Activated T-cell treated with anti-CD3 and anti-CD28 coated beads for 4 hours (primary cell): ENCODE data around the gene PRKD1.
"Not testable (repeated sequence)": the region's sequence is repeated elsewhere in the genome, so short reads cannot be mapped to it uniquely, and the experiment has no call there.

Experiments
- DNase-seq: peaks from one replicate; pipeline ENCODE4 v3.0.0-alpha.2; 2020

PRKD1 gene

DNA sequence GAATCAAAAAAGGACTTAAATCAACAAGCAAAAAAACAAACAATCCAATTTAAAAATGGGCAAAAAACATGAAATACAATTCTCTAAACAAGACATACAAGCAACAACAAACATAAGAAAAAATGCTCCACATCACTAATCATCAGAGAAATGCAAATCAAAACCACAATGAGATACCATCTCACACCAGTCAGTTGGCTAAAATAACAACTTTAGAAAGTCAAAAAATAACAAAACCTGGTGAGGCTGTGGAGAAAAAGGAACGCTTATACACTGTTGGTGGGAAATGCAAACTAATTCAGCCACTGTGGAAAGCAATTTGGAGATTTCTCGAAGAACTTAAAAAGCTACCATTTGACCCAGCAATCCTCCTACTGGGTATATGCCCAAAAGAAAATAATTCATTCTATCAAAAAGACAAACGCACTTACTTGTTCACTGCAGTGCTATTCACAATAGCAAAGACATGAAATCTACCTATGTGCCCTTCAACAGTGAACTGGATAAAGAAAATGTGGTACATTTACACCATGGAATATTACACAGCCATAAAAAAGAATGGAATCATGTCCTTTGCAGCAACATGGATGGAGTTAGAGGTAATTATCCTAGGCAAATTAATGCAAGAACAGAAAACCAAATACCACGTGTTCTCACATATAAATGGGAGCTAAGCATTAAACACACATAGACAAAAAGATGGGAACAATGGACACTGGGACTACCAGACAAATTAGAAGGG is 26.9 kb downstream of the PRKD1 start:
- no peak for DNase-seq

DNA sequence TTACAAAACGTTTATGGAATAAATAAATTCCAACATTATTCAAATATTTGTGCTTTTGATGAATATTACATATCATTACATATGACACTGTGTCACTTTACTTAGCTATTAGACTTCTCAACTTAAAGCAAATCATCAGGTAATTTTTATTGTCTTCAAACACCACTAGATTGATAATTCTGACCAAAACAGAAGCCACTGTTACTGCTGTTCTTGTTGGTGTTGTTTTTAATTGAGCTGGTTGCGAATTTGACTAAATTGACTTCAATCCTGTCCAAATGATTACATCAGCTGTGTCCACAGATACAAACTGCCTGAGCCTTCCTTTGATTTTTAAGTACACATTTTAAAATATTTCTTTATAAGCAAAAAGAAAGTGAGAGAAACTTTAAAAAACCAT is 29.2 kb downstream of the PRKD1 start:
- DNase-seq: no peak

DNA sequence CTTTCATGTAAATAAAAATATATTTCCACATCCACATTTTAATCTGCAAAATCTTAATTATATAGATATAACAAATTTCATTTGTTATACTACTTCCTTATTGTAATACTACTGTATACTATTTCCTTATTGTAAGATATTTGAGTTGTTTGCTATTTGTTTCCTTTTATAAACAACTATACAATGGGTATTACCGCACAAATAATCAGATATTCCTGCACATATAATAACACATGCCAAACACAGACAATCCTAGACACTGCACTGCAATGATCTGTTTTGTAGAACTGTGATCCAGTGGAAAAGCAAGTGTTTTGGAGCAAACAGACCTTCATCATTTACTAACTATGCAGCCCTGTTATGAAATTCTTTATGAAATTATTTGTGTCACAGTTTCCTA is 30.5 kb downstream of the PRKD1 start:
- DNase-seq: no peak

DNA sequence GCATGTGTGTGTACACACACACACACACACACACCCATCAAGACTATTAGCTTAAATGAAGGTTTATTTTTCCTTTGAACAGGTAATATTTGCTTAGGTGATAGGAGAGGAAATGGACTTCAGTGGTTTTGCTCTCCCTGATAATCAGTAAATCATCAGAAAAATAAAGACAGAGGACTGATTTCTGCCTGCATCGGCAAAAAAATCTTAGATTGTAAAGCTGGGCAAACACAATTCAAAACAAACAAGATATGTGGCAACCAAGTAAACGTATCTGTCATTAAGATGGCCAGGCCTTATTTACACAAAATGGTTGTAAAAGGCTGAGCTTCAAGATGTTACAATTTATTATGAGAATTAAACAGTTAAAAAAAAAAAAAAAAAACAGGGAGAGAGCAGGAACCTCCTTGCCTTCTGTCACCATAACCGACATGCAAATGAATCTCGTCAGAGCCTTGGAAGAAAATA is 31.3 kb downstream of the PRKD1 start:
- DNase-seq: no peak

DNA sequence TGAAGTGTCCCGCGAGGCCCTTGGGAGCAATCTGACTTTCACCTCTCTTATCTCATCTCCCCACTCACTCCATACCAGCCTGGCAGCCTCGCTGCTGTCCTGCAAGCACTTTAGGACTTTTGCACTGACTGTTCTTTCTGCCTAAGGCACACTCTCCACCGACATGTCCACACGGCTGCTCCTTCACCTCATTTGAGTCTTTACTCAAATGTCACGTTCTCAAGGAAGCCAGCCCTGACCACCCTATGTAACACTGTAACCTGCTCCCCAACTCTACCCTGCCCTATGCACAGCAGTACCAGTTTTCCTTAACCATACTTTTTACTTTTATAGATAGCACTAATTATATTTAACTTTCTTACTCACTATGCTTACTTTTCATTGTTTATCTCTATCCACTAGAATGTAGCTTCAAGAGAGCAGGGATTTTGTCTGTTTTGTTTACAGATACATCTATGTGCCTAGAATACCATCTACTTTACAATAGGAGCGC is 32.0 kb downstream of the PRKD1 start:
- no peak for DNase-seq

DNA sequence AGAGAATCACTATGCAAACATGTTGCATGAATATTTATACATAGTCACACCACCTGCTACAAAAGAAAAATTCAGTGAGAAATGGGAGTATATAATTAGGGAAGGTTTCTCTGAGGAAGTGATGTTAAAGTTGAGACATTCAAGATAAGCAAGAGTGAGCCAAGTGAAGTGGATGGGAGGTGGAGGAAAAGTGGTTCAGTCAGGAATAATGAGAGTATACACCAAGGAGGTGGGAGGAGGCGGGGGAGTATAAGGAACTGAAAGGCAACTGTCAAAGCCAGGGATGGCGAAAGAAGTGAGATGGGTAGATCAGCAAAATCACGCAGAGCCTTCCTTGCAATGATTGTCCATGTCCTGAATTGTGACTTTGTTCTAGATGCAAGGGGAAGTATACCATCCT is 33.7 kb downstream of the PRKD1 start:
- DNase-seq: no peak

DNA sequence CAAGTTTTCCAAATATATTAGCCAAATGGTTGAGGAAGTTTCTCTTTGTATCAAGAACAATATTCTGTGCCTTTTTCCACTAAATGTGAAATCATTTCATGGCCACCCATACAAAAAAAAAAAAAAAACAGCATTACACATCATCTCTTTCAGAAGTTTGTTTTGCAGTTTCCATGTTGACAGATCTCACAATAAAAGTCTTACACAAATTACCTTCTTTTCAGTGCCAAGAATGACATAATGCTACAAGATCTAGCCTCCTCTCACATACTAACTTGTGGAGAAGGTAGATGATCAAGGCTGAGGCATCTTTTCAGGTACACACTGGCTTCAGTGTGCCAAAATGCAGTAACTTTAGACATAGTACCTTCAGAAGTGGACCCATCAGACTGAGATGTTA is 35.3 kb downstream of the PRKD1 start:
- no peak for DNase-seq

DNA sequence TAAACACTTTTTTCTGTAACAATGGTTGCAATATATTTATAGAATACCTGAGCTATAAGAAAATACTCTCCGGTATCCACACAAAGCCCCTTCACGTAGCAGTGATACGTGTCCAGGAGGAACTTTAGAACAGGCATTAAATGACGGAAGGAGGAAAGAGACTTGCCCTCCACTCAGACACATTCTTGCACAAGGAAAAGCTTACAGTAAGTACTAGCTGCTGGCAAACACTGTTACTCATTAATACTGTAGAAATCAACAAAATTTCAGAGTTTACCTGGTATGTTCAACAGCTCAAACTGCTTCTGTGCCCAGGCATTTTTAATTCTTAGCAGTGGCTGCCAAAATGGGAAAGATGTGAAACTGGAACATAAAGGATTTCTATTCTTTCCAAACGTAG is 41.7 kb downstream of the PRKD1 start:
- no peak for DNase-seq

DNA sequence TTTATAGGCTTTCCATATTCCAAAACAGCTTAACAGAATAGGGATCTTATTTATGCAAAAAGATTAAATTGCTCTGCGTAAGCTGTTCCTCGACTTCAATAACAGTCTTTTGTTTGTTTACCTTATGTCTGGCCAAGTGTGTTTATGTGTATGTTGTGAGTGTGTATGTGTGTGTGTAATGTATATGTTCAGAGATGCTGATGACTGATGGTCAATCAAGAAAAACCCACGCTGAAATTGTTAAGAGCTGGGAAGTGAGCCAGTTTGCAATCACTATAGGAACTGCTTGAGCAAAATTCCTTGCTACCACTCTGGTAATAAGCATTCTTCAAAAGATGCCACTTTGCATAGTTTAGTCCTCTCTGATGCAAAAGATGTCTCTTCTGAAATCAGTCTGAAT is 59.6 kb downstream of the PRKD1 start:
- no peak for DNase-seq

DNA sequence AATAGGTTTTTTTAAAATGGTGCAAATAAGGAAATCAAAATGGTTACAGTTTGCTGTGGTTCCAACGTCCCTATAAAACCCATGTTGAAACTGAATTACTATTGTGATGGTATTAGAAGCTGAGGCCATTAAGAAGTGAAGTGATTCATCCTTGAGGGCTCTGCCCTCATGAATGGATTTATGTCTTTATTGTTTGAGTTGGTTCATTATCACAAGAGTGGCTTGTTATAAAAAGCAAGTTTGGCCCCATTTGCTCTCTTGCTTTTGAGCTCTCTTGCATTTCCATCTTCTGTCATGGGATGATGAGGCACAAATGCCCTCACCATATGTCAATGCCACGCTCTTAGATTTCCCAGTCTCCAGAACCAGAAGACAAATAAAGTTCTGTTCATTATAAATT is 62.3 kb downstream of the PRKD1 start:
- DNase-seq: no peak

DNA sequence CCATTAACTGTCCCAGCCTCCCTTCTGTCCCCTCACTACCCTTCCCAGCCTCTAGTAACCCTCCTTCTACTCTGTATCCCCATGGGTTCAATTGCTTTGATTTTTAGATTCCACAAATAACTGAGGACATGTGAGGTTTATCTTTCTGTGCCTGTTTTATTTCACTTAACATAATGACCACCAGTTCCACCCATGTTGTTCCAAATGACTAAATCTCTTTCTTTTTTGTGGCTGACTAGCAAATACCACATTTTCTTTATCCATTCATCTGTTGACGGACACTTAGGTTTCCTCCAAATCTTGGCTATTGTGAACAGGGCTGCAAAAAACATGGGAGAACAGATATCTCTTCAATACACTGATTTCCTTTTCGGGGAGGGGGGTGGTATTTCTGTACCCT is 65.7 kb downstream of the PRKD1 start:
- no peak for DNase-seq

DNA sequence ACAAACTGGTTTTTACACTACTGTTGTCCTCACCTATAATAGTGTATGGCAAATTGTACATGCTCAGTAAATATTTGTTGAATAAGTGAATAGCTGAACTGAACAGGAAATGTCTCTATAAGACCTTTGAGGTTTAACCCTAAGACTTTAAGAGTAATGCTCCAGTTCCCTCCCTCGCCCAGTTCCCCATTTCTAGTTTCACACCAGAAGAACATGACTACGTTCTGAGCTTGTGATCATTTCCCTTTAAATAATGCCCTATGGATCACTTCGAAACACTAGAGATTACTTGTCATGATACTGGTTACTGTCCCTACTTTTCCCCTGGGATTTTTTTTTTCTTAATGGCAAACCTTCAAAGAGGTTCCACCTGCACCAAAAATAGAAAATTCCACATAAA is 69.3 kb downstream of the PRKD1 start:
- DNase-seq: no peak

DNA sequence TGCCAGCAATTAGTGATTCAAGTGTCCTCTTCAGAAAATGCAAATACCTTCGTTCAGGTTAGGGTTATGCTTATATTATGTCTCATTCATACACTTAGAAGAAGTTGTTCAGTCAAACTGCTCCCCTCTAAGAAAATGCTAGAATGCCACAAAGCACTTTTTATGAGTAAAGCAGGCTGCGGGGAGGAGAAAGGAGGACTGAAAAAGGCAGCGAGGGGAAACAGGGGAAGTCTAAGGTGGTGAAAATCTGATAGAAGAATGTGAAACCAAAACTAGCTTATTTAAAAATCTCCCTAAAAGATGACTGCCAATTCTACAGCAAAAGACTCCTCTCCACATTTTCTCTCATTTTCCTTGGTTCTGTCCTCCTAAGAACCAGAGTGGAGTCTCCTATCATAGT is 70.1 kb downstream of the PRKD1 start:
- no peak for DNase-seq

DNA sequence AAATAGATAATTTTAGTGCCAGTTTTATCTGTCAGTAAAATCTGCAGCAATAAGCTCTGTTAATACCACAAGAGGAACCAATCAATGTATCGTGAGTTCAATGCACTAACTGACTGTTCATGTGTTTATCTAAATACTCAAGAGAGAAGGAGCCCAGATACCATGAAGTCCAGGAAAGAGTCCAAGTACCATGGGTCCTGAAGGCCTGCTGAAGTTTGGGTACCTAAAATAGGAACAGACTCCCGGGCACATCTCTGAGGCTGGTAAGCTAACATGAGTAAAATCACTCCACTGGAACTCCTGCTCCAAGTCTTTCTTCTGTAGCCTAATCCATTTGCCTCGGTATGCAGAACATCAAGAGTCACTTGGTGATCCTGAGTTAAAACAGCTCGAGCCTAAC is 71.1 kb downstream of the PRKD1 start:
- DNase-seq: no peak

DNA sequence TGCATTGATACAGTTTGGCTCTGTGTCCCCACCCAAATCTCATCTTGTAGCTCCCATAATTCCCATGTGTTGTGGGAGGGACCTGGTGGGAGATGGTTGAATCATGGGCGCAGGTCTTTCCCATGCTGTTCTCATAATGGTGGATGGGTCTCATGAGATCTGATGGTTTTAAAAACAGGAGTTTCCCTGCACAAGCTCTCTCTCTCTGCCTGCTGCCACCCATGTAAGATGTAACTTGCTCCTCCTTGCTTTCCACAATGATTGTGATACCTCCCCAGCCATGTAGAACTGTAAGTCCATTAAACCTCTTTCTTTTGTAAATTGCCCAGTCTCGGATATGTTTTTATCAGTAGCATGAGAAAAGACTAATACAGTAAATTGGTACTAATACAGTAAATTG is 74.0 kb downstream of the PRKD1 start:
- DNase-seq: not testable (repeated sequence)

DNA sequence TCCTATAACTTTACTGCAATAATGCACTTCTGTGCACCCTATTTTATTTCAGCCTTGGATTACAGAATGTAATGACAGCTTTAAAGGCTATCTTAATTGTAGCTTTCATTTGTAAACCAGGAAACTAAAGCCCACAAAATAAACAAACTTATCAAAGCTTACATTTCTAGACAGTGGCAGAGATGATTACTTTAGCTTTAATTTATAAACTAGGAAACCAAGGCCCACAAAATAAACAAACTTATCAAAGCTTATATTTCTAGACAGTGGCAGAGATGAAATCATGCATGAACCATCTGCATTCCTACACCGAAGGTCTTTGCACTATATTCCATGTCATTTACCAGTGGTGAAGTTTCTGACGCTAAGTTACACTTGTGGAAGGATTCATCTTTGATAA is 74.4 kb downstream of the PRKD1 start:
- no peak for DNase-seq

DNA sequence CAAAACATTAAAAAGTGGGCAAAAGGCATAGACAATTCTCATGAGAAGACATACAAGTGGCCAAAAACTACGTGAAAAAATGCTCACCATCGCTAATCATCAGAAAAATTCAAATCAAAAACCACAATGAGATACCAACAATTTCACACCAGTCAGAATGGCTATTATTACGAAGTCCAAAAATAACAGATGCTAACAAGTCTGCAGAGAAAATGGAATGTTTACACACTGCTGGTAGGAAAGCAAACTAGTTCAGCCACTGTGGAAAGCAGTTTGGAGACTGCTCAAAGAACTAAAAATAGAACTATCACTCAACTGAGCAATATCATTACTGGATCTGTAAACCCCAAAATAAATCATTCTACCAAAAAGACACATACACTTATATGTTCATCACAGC is 76.2 kb downstream of the PRKD1 start:
- DNase-seq: no peak

DNA sequence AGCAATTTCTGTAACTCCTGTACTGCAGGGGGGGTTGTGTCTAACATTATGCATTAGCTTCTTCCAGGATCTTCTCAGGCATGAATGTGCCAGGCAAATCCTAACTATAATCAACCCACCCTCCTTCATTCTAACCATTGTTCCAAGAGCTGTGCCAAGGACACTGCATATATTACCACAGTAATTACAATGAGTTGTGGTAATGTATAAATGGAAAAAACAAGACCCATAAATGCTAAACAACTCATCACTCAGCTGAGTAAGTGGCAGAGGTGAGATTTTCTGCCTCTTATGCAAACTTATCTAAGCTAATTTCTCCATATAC is 80.6 kb downstream of the PRKD1 start:
- no peak for DNase-seq

DNA sequence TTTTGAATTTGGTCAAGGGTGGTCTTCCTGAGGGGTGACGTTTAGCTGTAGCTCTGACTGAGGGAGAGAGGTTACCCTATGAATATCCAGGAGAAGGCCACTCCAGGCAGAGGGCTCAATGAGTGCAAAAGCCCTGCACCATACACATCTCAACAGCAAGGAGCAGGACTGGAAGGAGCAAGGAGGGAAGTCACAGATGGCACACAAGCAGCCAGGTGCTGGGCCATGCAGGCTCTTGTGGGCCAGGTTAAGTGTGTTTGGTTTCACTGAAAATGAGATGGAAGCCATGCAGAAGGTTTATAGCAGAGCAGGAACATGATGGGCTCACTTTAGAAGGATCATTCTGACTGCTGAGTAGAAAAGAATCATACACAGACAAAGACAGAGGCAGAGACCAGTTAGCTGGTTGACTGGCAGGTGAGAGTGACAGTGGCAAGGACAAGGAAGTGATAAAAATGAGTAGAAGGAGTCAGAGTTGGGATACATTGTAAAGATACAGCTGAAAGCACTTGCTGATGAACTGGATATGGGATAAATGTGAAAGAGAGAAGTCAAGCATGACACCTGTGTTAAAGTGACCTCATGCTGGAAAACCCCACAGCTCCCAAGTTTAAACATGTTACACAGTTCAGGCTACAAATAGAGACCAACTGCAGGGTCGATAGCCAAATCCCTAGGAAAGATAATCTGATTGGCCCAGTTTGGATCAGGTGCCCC is 81.2 kb downstream of the PRKD1 start:
- DNase-seq: no peak

DNA sequence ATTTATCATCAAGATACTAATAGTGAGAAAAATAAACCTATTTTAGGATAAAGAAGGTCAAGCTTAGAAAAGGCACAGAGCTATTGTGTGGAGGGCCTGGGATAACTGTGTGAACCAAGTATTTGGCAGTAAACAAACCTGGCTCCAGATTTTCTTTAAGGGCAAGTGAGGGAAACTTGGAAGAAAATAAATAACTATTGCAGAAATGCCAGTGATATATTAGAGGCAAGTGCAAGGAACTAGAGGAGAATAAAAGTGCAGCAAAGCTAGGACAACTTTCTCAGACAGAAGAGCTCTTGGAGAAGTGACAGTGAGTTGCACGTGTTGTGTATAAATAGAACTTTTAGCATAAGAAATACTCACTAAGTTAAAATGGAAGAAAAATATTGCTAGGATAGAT is 83.7 kb downstream of the PRKD1 start:
- DNase-seq: no peak

DNA sequence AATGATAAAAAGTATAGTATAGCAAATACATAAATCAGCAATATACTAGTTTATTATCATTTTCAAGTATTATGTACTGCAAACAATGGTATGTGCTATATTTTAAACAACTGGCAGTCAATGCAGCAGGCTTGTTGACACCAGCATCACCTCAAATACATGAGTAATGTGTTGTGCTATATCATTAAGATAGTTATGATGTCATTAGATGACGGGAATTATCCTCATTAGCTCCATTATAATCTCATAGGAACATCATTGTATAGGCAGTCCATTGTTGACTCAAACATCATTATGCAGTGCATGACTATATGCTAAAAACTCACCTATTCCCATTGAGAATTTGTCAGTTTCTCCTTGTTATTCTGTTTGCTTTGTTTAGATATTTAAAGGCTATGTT is 85.4 kb downstream of the PRKD1 start:
- no peak for DNase-seq

DNA sequence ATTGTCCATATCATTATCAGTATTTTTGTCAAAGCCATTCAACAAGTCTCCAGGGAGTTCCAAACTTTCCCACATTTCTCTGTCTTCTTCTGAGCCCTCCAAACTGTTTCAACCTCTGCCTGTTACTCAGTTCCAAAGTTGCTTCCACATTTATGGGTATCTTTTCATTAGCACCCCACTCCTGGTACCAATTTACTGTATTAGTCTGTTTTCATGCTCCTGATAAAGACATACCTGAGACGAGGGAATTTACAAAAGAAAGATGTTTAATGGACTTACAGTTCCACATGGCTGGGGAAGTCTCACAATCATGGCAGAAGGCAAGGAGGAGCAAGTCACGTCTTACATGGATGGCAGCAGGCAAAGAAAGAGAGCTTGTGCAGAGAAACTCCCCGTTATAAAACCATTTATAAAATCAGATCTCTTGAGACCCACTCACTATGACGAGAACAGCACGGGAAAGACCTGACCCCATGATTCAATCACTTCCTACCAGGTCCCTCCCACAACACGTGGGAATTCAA is 87.2 kb downstream of the PRKD1 start:
- DNase-seq: not testable (repeated sequence)

DNA sequence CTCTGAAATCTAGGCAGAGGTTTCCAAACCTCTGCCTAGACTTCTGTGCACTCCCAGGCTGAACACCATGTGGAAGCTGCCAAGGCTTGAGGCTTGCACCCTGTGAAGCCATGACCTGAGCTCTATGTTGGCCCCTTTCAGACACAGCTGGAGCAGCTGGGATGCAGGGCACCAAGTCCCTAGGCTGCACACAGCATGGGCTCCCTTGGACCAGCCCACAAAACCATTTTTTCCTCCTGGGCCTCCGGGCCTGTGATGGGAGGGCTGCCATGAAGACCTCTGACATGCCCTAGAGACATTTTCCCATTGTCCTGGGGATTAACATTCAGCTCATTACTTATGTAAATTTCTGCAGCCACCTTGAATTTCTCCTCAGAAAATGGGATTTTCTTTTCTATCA is 88.0 kb downstream of the PRKD1 start:
- not testable (repeated sequence) for DNase-seq

DNA sequence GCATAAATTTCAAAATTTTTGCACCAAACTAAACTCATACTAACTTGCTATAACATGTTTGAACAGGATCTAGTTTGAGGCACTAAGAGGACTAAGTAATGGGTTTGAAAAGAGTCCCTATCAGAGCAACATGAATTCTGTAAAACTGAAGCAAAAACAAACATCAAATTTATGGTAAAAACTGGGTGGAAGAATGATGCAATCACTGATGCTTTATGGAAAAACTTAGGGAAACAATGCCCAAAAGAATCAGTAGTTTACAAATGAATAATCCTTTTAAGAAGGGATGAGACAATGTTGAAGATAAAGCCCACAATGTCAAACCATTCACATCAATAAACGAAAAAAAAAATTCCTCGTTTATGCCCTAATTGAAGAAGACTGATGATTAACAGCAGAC is 88.9 kb downstream of the PRKD1 start:
- DNase-seq: no peak

DNA sequence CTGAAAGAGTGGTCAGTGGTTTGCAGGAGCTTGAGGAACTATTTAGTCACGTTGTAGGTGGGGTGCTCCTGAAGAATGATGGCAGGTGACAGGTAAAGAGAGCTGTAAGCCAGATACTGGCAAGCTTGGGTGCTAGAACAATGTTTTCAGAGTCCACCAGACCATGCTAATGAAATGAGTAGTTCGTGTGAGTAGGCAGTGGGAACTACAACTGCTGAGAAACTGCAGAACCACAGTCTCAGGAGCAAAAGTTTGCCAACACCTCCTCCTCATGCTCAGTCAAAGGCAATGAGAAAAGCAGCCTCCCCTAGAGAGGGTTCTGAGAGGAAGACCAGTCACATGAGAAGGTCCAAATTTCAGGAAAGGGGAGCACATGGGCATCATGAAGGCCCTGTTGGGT is 91.3 kb downstream of the PRKD1 start:
- DNase-seq: no peak
